NCI-H187 treated with DMSO at 0.1 percent for 48 hours (cell line): ENCODE data around the gene ZCCHC14.
A peak's percentile ranks its signal among the peaks of the same experiment; 100 is the strongest.
"Not testable (repeated sequence)": the region's sequence is repeated elsewhere in the genome, so short reads cannot be mapped to it uniquely, and the experiment has no call there.

ENCODE experiments used
- DNase-seq: peaks from one replicate; lab custom pipeline; 2025; lab: John Stamatoyannopoulos, UW

The ZCCHC14 gene

GRCh38 chr16:87409153-87409552 is 83.7 kb downstream of the ZCCHC14 start:
- DNase-seq: no peak

GRCh38 chr16:87407511-87408112 is 85.2 kb downstream of the ZCCHC14 start:
- DNase-seq: no peak

- DNase-seq: no peak
Observed at GRCh38 chr16:87406495-87407088, 86.2 kb downstream of the ZCCHC14 start.

- DNase-seq: no peak
Observed at GRCh38 chr16:87404764-87405625, 87.8 kb downstream of the ZCCHC14 start.

GRCh38 chr16:87395181-87395842 is 97.5 kb downstream of the ZCCHC14 start:
- DNase-seq: no peak

- no peak for DNase-seq
Observed at GRCh38 chr16:87393680-87394055, 99.2 kb downstream of the ZCCHC14 start.

- no peak for DNase-seq
Observed at GRCh38 chr16:87392821-87393679, 99.8 kb downstream of the ZCCHC14 start.

GRCh38 chr16:87391950-87392820 is 100.6 kb downstream of the ZCCHC14 start, which contains the start of gene MAP1LC3B:
TSS of gene MAP1LC3B (plus strand) at chr16:87392336. CDS start at chr16:87392428, 92 bp downstream.
- DNase-seq: peak; percentile 47

- DNase-seq: no peak
Observed at GRCh38 chr16:87391324-87391949, 101.4 kb downstream of the ZCCHC14 start.

GRCh38 chr16:87390641-87391323 is 102.0 kb downstream of the ZCCHC14 start:
- DNase-seq: no peak

GRCh38 chr16:87389914-87390313 is 102.9 kb downstream of the ZCCHC14 start:
- DNase-seq: not testable (repeated sequence)

- DNase-seq: no peak
Observed at GRCh38 chr16:87389245-87389644, 103.6 kb downstream of the ZCCHC14 start.

- no peak for DNase-seq
Observed at GRCh38 chr16:87388818-87389134, 104.0 kb downstream of the ZCCHC14 start.

GRCh38 chr16:87387942-87388817 is 104.6 kb downstream of the ZCCHC14 start:
- DNase-seq: peak; percentile 90

GRCh38 chr16:87384875-87385167 is 108.0 kb downstream of the ZCCHC14 start:
- not testable (repeated sequence) for DNase-seq

- no peak for DNase-seq
Observed at GRCh38 chr16:87384162-87384874, 108.5 kb downstream of the ZCCHC14 start.

- DNase-seq: no peak
Observed at GRCh38 chr16:87383505-87384161, 109.2 kb downstream of the ZCCHC14 start, which contains the start of gene FBXO31. TSS of gene FBXO31 (minus strand) at chr16:87383776. CDS start at chr16:87383744, 32 bp downstream.
